Endothelial cell of umbilical vein (primary cell): ENCODE results near the gene GRSF1. TPM values are rescaled to one million over a fixed set of nuclear protein-coding genes. Genes with fewer than 3 reads are reported as not detected.

Experiments used
- BruUV-seq: library from RNA; stranded (reverse); fragments of 400-500 nt; replicated peaks from 2 replicates; lab custom pipeline; 2021; lab: Mats Ljungman, UMichigan
- CTCF ChIA-PET: fragments of 300-600, 350-600 bp; sonication (Branson Sonifier 250); formaldehyde crosslinking; loops from one replicate; lab custom pipeline; 2021; ENCODE audit warnings: antibody characterized with exemption, inconsistent platforms; lab: Charles Lee
- POLR2A ChIA-PET: fragments of 300-600, 350-600 bp; sonication (Branson Sonifier 250); formaldehyde crosslinking; loops from one replicate; lab custom pipeline; 2021; ENCODE audit warnings: antibody characterized with exemption, inconsistent platforms; lab: Charles Lee
- DNase-seq: peaks from one replicate; pipeline ENCODE4 v3.0.0-alpha.2; 2011; ENCODE audit warnings: low read depth, low spot score
- FAIRE-seq: peaks from 2 replicates; lab custom pipeline; 2011; peaks lifted over from hg19 to GRCh38; lab: Jason Lieb, UNC
- H2AFZ ChIP-seq: 2 replicates; pipeline ENCODE4 v1.6.0; 2012; ENCODE audit warnings: low read depth, low read length, control low read depth, inconsistent platforms
- H3K27ac ChIP-seq: 2 replicates; pipeline ENCODE4 v1.5.1; 2011; ENCODE audit warnings: low read depth, mild to moderate bottlenecking, control low read depth, low read length, moderate library complexity; ENCODE audit not compliant: insufficient read depth
- H3K27me3 ChIP-seq, 2 experiments: 2 replicates each; pipeline versions ENCODE4 v1.6.0 to v1.6.1; 2011; ENCODE audit warnings: low read length in 2 of 2, mixed read lengths in 1 of 2; ENCODE audit not compliant: control insufficient read depth in 2 of 2, insufficient read depth in 2 of 2
- H3K36me3 ChIP-seq, 2 experiments: 2 replicates in 1 of 2; 3 replicates in 1 of 2; pipeline ENCODE4 v1.5.1; 2011; ENCODE audit warnings: low read length in 2 of 2, mild to moderate bottlenecking in 1 of 2, moderate library complexity in 1 of 2; ENCODE audit not compliant: control insufficient read depth in 2 of 2, insufficient read depth in 2 of 2; ENCODE audit errors: extremely low read depth in 1 of 2
- H3K4me1 ChIP-seq: 3 replicates; pipeline ENCODE4 v1.5.1; 2011; ENCODE audit warnings: mild to moderate bottlenecking, low read length; ENCODE audit not compliant: control insufficient read depth, insufficient read depth; ENCODE audit errors: extremely low read depth
- H3K4me2 ChIP-seq: 2 replicates; pipeline ENCODE4 v1.6.1; 2011; ENCODE audit warnings: low read length, control low read depth, mixed read lengths; ENCODE audit not compliant: insufficient read depth
- H3K4me3 ChIP-seq, 3 experiments: fragments of 200-600 bp in 1 of 3; sonication (generic), shearing (Covaris generic) in 1 of 3; replicated peaks in 1 of 3; 2 replicates each; pipeline ENCODE4 v1.5.1; 2011 to 2016; ENCODE audit warnings: control low read depth in 3 of 3, low read length in 3 of 3, mild to moderate bottlenecking in 2 of 3, inconsistent platforms in 1 of 3, low read depth in 1 of 3, moderate library complexity in 1 of 3; ENCODE audit not compliant: insufficient read depth in 1 of 3
- H3K79me2 ChIP-seq: 2 replicates; pipeline ENCODE4 v1.6.0; 2012; ENCODE audit warnings: low read length, inconsistent platforms; ENCODE audit not compliant: control insufficient read depth, insufficient read depth
- H3K9ac ChIP-seq: replicated peaks from 2 replicates; pipeline ENCODE3; 2011; ENCODE audit warnings: low read length, control low read depth; ENCODE audit not compliant: insufficient read depth; ENCODE audit errors: extremely low read depth
- H3K9me1 ChIP-seq: replicated peaks from 3 replicates; pipeline ENCODE4 v1.6.0; 2011; ENCODE audit warnings: mild to moderate bottlenecking, low read length; ENCODE audit not compliant: control insufficient read depth, insufficient read depth; ENCODE audit errors: extremely low read depth
- H3K9me3 ChIP-seq: replicated peaks from 2 replicates; pipeline ENCODE4 v1.5.1; 2012; ENCODE audit warnings: low read length, inconsistent platforms; ENCODE audit not compliant: control insufficient read depth, insufficient read depth
- H4K20me1 ChIP-seq: replicated peaks from 2 replicates; pipeline ENCODE3; 2011; ENCODE audit warnings: mild to moderate bottlenecking, low read length; ENCODE audit not compliant: control insufficient read depth, insufficient read depth; ENCODE audit errors: extremely low read depth
- CTCF ChIP-seq, 2 donors: IDR thresholded peaks; 1 replicate in 1 of 2; 2 replicates in 1 of 2; pipeline ENCODE4 v1.5.1; 2011; ENCODE audit warnings: low read length in 2 of 2, mild to moderate bottlenecking in 2 of 2, moderate library complexity in 2 of 2, control low read depth in 1 of 2, inconsistent platforms in 1 of 2, low read depth in 1 of 2; ENCODE audit not compliant: insufficient read depth in 1 of 2; ENCODE audit errors: extremely low read depth in 1 of 2
- EZH2 ChIP-seq: IDR thresholded peaks from 2 replicates; pipeline ENCODE4 v1.6.1; 2012; ENCODE audit warnings: borderline replicate concordance, low read depth, mild to moderate bottlenecking, moderate library complexity, low read length, inconsistent platforms; ENCODE audit not compliant: severe bottlenecking
- FOS ChIP-seq: IDR thresholded peaks from 2 replicates; pipeline ENCODE4 v1.6.1; 2011; ENCODE audit warnings: mild to moderate bottlenecking, low read length, moderate library complexity, borderline replicate concordance; ENCODE audit not compliant: insufficient read depth
- GATA2 ChIP-seq: IDR thresholded peaks from 2 replicates; pipeline ENCODE4 v1.7.0; 2011; ENCODE audit warnings: low read depth, mild to moderate bottlenecking, moderate library complexity, mixed read lengths, low read length; ENCODE audit not compliant: insufficient read length, insufficient read depth
- JUN ChIP-seq: IDR thresholded peaks from 2 replicates; pipeline ENCODE4 v1.6.1; 2011; ENCODE audit warnings: borderline replicate concordance, low read depth; ENCODE audit not compliant: insufficient read length, insufficient read depth
- MAX ChIP-seq: IDR thresholded peaks from 2 replicates; pipeline ENCODE4 v1.6.1; 2011; ENCODE audit not compliant: insufficient read depth, insufficient read length
- MYC ChIP-seq: IDR thresholded peaks from one replicate; pipeline ENCODE4 v1.6.1; 2011; ENCODE audit warnings: mild to moderate bottlenecking, low read depth, low read length
- POLR2A ChIP-seq: IDR thresholded peaks from 2 replicates; pipeline ENCODE4 v1.6.1; 2012; ENCODE audit warnings: low read depth, mild to moderate bottlenecking, control low read depth, low read length
- POLR2AphosphoS5 ChIP-seq: IDR thresholded peaks from 2 replicates; pipeline ENCODE4 v1.6.1; 2012; ENCODE audit warnings: low read depth, mild to moderate bottlenecking, control low read depth, low read length, moderate library complexity; ENCODE audit not compliant: insufficient read depth
- dilution Hi-C: fragments of 300-500 bp; cut with MboI; formaldehyde crosslinking; loops from one replicate; pipeline ENCODE4 v1.15.0; 2019; ENCODE audit warnings: low sequenced_read_pairs; ENCODE audit not compliant: extremely low pct_ligation_motif_present
- intact Hi-C: fragments of 100-400 bp; cut with micrococcal nuclease; formaldehyde crosslinking; loops from one replicate; pipeline ENCODE4 v1.10.0; 2022
- polyA plus RNA-seq, 4 experiments: library from polyadenylated mRNA; depleted of rRNA in 3 of 4; stranded (reverse) in 3 of 4; unstranded in 1 of 4; fragments of >200 nt; gene quantifications; 2 replicates each; pipeline versions ENCODE4 v1.2.1 to v1.2.3, GENCODE V29; 2011 to 2012; ENCODE audit warnings: missing spikeins in 1 of 4
- total RNA-seq: library from RNA; stranded (reverse); gene quantifications from 2 replicates; pipeline ENCODE4 v1.2.3, GENCODE V29; 2021

Gene GRSF1
- total and polyA plus RNA-seq, 2 donors (not counting 3 experiments of a cell fraction or from before 2014, with no cell fraction given) = 29.1 to 70.7 TPM

GRCh38 chr4:70830054-70830453 lies 9.6 kb downstream of the GRSF1 start:
- ChIA-PET POLR2A (no interaction called here), CTCF (interaction anchor here (1.0 kb wide), 1 partner anchor 180 kb away, joined by 3 read pairs; no protein-coding TSS in a partner anchor)
- H3K9me3 ChIP-seq = no peaks in the 10 kb centered on the region
- no peak overlapping the region for H3K9ac ChIP-seq
- FAIRE-seq (no peak), DNase-seq (no peak)
- dilution Hi-C loops (no loop called here), intact Hi-C loops (no loop called here)
- H2AFZ ChIP-seq = no peak overlapping the region
- peaks cover 21 to 30% of the 10 kb centered on the region in 2 experiments for H3K36me3 ChIP-seq
- no peaks in the 10 kb centered on the region for H3K27me3 ChIP-seq
- H3K9me1 ChIP-seq = no peaks in the 10 kb centered on the region
- peaks cover 5% of the 10 kb centered on the region for H3K4me1 ChIP-seq
- H3K27ac ChIP-seq = no peak overlapping the region
- no peak for TF ChIP-seq POLR2AphosphoS5
- no peak for TF ChIP-seq MYC
- TF ChIP-seq CTCF (IDR thresholded peaks at IDR 0.05; ENCODE audit: extremely low read depth in 1 of 2, insufficient read depth in 1 of 2, low read depth in 1 of 2, low read length in 2 of 2) = no peak
- no peak for TF ChIP-seq MAX
- TF ChIP-seq FOS = no peak
- no peak for TF ChIP-seq EZH2
- no peak for TF ChIP-seq JUN
- TF ChIP-seq POLR2A = no peak
- no peak for TF ChIP-seq GATA2
- H3K4me2 ChIP-seq = no peak overlapping the region
- BruUV-seq = no TSS peak
- H3K4me3 ChIP-seq = no peak overlapping the region
- peaks cover 2% of the 10 kb centered on the region for H4K20me1 ChIP-seq
- peaks cover 13% of the 10 kb centered on the region for H3K79me2 ChIP-seq
